Measurements from ENCODE around the gene STK32B. TPM values are rescaled to one million over a fixed set of nuclear protein-coding genes. Genes with fewer than 3 reads are reported as not detected.

The STK32B gene
- total and polyA plus RNA-seq, 2 of the 4 experiments (the other 2 are of a cell fraction): 5.5 to 6.3 TPM

DNA sequence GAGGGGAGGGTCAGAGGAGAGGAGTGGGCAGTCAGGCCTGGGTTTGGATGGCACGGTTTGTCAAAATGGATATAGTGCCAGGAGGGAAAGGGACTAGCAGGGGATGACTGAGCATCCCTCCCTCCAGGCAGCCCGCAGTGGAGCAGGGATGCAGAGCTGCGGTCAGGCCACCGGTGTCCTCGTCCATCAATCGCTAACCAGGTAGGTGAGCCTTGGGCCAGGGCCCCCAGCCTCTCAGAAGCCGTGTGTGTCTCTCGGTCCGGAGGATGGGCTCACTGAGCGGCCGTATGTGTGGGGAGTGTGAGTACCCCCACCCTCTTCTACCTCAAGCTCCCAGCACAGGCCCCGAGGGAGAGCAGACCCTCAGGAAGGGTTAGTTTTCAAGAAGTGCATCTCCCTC lies 31.5 kb upstream of the STK32B start:
- H3K27ac ChIP-seq (ENCODE audit: insufficient read depth, low read length): no peak overlapping the region
- dilution Hi-C loops (cut with HindIII; ENCODE audit: low sequenced_read_pairs, unreplicated experiment): no loop called here

More for the DNA sequence above, 31.5 kb upstream of the STK32B start:
- no peak overlapping the region for H2AFZ ChIP-seq (replicated peaks; ENCODE audit: low read length, poor library complexity)
- H2BK15ac ChIP-seq (ENCODE audit: low read depth, low read length): no peak overlapping the region
- peaks cover 2% of the 10 kb centered on the region; the same call in 1 of the 2 replicates for H3K4me1 ChIP-seq (ENCODE audit: control insufficient read depth, insufficient read depth, low read length)
- H3K9me1 ChIP-seq (ENCODE audit: insufficient read depth, low read length): no peaks in the 10 kb centered on the region
- H4K5ac ChIP-seq (ENCODE audit: low read depth, low read length): peak overlapping the region; percentile 55; the same call in 1 of the 2 replicates
- in situ Hi-C loops (cut with MboI; ENCODE audit: low sequenced_read_pairs): no loop called here
- no peak overlapping the region for H3K14ac ChIP-seq (replicated peaks; ENCODE audit: low read depth, low read length)
- no peaks in the 10 kb centered on the region for H3K79me1 ChIP-seq (ENCODE audit: low read depth in 1 of 2, low read length in 2 of 2)
- H2AK5ac ChIP-seq (ENCODE audit: low read depth, low read length): 0 out of 2 replicates have a peak overlapping the region, but pooled peaks have one; percentile 9
- no peak overlapping the region for H3K4me3 ChIP-seq (ENCODE audit: insufficient read depth, low read depth, low read length)
- WGBS, 2 experiments (ENCODE audit: extremely low coverage in 2 of 2, insufficient read length in 1 of 2): 83% methylated on average over 3 of the region's 12 CpGs; no CpG with 5 or more reads in 1 of the 2 experiments
- no peak overlapping the region for H3K56ac ChIP-seq (ENCODE audit: extremely low read depth, insufficient read depth, low read length)
- H3K4me2 ChIP-seq (ENCODE audit: low read depth, low read length): no peak overlapping the region; the same call in 1 of the 2 replicates
- ChIA-PET POLR2A (ENCODE audit: unreplicated experiment) (no interaction called here), CTCF (no interaction called here)
- H3K9me3 ChIP-seq (ENCODE audit: control insufficient read depth, insufficient read depth, low read length): peaks cover 13% of the 10 kb centered on the region
- DNase-seq (no peak), ATAC-seq (ENCODE audit: low read depth) (peak; percentile 30; the same call in 1 of the 2 replicates)
- no peak overlapping the region for H2BK20ac ChIP-seq (ENCODE audit: low read depth, low read length)
- H3K4ac ChIP-seq (ENCODE audit: low read depth, low read length): peak overlapping the region; percentile 62; the same call in 1 of the 2 replicates
- intact Hi-C loops (cut with micrococcal nuclease): no loop called here
- H3K23ac ChIP-seq (ENCODE audit: low read depth, low read length): no peak overlapping the region
- no peaks in the 10 kb centered on the region for H4K20me1 ChIP-seq (ENCODE audit: insufficient read depth, low read length)
- peak overlapping the region; percentile 47 to 89; a peak in 3 of 4 replicates for H4K8ac ChIP-seq (ENCODE audit: low read depth in 2 of 2, low read length in 2 of 2)
- peak overlapping the region; percentile 66; the same call in 1 of the 2 replicates for H3K18ac ChIP-seq (ENCODE audit: low read depth, low read length)
- H2BK120ac ChIP-seq (ENCODE audit: low read depth, low read length): 0 out of 2 replicates have a peak overlapping the region, but pooled peaks have one; percentile 32
- H3K27me3 ChIP-seq (ENCODE audit: control insufficient read depth, insufficient read depth, low read length): peaks cover 20% of the 10 kb centered on the region
- H3K36me3 ChIP-seq (ENCODE audit: control insufficient read depth, insufficient read depth, low read length): no peaks in the 10 kb centered on the region
- no TSS peak for BruUV-seq (replicated peaks)
- TF ChIP-seq MAFK (IDR thresholded peaks at IDR 0.05; ENCODE audit: low read depth, low read length): no peak
- TF ChIP-seq MAZ (IDR thresholded peaks at IDR 0.05; ENCODE audit: borderline replicate concordance, low read depth, low read length): no peak
- TF ChIP-seq RAD21 (IDR thresholded peaks at IDR 0.05; ENCODE audit: low read length): no peak
- TF ChIP-seq, protein P1, sequence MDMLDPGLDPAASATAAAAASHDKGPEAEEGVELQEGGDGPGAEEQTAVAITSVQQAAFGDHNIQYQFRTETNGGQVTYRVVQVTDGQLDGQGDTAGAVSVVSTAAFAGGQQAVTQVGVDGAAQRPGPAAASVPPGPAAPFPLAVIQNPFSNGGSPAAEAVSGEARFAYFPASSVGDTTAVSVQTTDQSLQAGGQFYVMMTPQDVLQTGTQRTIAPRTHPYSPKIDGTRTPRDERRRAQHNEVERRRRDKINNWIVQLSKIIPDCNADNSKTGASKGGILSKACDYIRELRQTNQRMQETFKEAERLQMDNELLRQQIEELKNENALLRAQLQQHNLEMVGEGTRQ (IDR thresholded peaks at IDR 0.05; ENCODE audit: low read depth, low read length): no peak
- TF ChIP-seq RCOR1 (IDR thresholded peaks at IDR 0.05; ENCODE audit: insufficient replicate concordance, low read length): no peak
- no peak for TF ChIP-seq MXI1 (IDR thresholded peaks at IDR 0.05; ENCODE audit: borderline replicate concordance, low read depth, low read length)
- no peak for TF ChIP-seq SMC3 (IDR thresholded peaks at IDR 0.05; ENCODE audit: low read depth, low read length)
- no peak for TF ChIP-seq ELK1 (IDR thresholded peaks at IDR 0.05; ENCODE audit: borderline replicate concordance, low read depth, low read length)
- no peak for TF ChIP-seq RFX5 (IDR thresholded peaks at IDR 0.05; ENCODE audit: low read depth, low read length)
- TF ChIP-seq CEBPB (IDR thresholded peaks at IDR 0.05; ENCODE audit: low read depth, low read length): no peak
- TF ChIP-seq CTCF (conservative IDR thresholded peaks at IDR 0.05; ENCODE audit: low read depth, low read length): no peak
- no peak for TF ChIP-seq FOS (IDR thresholded peaks at IDR 0.05; ENCODE audit: low read depth, low read length)
- no peak for TF ChIP-seq CHD1 (IDR thresholded peaks at IDR 0.05; ENCODE audit: low read depth, low read length)
- TF ChIP-seq POLR2A (IDR thresholded peaks at IDR 0.05; ENCODE audit: low read depth, low read length): no peak
- no peak for TF ChIP-seq NFE2L2 (IDR thresholded peaks at IDR 0.05; ENCODE audit: low read depth, low read length)
- no peak for TF ChIP-seq BHLHE40 (IDR thresholded peaks at IDR 0.05; ENCODE audit: low read depth, low read length)
- H3K9ac ChIP-seq (ENCODE audit: low read depth, low read length): peak overlapping the region; percentile 25; the same call in 1 of the 2 replicates
- H4K91ac ChIP-seq (ENCODE audit: insufficient read depth, low read depth, low read length): no peak overlapping the region; the same call in 1 of the 2 replicates
- no peak overlapping the region for H2BK5ac ChIP-seq (ENCODE audit: low read depth, low read length, poor library complexity, severe bottlenecking)
- no peak overlapping the region for H2AK9ac ChIP-seq (replicated peaks; ENCODE audit: low read depth, low read length, poor library complexity)
